Left ventricle myocardium superior (tissue), 1 donor: Measurements from ENCODE around the gene METTL4. TPM values are rescaled to one million over a fixed set of nuclear protein-coding genes. Genes with fewer than 3 reads are reported as not detected.
"Not testable (repeated sequence)": the region's sequence is repeated elsewhere in the genome, so short reads cannot be mapped to it uniquely, and the experiment has no call there.

ENCODE experiments used
- ATAC-seq: fragments of 200-7000 bp; cut with Tn5 transposase; one replicate; pipeline ENCODE4 v1.9.1; 2020; ENCODE audit warnings: mild to moderate bottlenecking, moderate library complexity
- DNase-seq: peaks from one replicate; pipeline ENCODE4 v3.0.0-alpha.2; 2020
- intact Hi-C: fragments of 100-400 bp; cut with micrococcal nuclease; formaldehyde crosslinking; loops from one replicate; pipeline ENCODE4 v1.11.0; 2022
- total RNA-seq: library from RNA; stranded (reverse); fragmentation: NEBNext Ultra II Directional; extraction: Animal tissue kit (Norgen Biotek cat#: 25700); gene quantifications from one replicate; pipeline ENCODE4 v1.2.1, GENCODE V29; 2021
- donor health status: DM: no; HTN: yes; CAD: no; lungs with severe emphysema.

METTL4 gene
- total RNA-seq, 1 donor from 2014 or later, result 5.9 TPM

DNA sequence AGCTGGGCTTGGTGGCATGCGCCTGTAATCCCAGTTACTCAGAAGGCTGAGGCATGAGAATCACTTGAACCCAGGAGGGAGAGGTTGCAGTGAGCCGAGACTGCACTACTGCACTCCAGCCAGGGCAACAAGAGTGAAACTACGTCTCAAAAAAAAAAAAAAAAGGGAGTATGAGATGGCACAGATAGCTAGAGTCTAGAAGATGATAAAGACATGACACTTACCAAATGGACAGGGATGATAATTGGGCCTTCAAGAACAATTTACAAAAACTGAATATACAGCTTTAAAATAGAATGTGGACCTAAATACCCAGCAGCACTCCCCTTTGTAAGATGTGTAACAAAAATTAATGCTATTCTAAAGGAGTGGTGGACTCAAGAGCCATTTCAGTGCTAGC, 2.7 kb downstream of the METTL4 start:
- DNase-seq (no peak), ATAC-seq (no peak)
- intact Hi-C loops, result no loop called here

DNA sequence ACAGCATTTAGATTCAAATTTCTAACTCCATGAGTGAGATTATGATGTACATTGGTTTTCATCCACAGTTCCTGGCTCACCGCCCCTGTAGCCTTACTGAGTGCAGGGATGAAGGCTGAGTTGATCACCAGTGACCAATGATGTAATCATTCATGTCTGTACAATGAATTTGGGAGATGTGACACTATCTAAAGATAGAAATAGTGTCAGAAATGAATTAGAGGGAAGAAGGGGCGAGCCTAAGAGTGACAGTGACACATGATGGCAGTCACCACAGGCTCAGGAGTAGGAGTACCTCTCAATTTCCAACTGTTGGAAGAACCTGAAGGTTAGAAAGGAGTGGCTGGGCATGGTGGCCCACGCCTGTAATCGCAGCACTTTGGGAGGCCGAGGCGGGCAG, 3.2 kb downstream of the METTL4 start:
- intact Hi-C loops, result no loop called here
- DNase-seq, result no peak
- ATAC-seq, result no peak

DNA sequence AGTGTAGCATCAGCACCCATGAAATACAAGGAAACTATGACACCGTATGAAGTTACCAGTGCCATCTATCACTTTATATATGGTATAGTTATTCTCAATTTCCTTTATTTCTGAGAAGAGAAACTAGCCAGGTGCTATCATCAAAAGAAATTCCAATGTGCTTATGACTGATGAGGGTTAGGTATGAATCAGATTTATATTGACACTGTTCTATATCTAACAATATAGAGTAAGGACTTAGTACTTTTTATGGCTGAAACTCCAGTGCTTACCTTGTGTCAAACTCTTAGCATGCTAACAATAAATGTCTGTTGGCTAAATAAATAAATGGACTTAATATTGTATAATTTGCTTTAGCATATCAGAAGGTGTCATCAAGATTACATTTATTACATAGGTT, 6.9 kb downstream of the METTL4 start:
- DNase-seq (no peak), ATAC-seq (no peak)
- intact Hi-C loops, result no loop called here

DNA sequence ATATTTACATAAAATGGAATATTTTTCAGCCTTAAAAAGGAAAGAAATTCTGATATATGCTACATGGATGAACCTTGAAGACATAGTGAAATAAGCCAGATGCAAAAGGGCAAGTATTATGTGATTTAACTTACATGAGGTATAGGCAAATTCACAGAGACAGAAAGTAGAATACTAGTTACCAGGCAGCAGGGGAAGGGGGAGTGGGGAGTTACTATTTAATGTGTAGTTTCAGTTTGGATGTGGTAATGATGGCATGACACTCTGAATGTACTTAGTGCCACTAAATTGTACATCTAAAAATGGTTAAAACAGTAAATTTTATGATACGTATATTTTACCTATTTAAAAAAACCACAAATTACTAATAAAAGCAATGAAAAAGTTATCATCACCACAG, 12.1 kb downstream of the METTL4 start:
- DNase-seq (no peak), ATAC-seq (no peak)
- intact Hi-C loops, result no loop called here

DNA sequence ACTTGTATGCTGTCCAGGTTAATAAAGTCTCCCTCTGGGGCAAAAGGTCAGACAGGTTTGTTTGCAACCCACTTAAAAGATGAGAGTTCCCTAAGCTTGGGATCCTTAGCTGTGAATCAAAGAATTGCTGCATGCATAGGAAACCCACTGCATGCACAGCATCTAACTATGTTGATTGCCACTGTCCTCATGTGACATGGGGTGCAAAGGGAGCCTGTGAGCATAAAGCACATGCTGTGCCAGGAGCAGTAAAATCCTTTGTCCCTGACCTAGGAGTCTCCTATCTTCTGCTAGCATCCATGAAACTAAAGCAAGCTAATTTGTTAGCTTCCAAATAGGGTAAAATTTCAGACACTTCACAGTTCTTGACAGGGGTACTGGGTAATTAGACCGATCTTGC, 13.8 kb downstream of the METTL4 start:
- no peak for ATAC-seq

DNA sequence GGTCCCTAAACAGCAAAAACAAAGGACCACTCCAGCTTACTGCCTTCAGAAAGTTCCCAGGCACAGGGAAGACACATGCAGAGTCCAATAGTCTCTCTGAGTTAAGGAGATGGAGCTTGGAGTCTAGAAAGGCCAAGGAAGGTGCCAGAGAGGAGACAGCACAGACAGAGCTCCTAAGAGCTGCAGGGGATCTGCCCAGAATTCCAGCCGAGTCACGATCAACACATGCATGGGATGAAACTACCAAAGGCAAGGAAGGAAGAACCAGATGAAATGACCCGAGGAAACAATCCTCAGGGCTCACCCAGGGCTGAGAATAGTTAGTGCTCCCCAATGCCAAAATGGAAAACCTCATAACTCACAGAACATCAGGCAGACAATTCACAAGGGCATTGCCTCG, 15.4 kb downstream of the METTL4 start:
- ATAC-seq (no peak), DNase-seq (no peak)
- intact Hi-C loops, result no loop called here

More for the DNA sequence above, 13.8 kb downstream of the METTL4 start:
- intact Hi-C loops, result no loop called here
- DNase-seq, result no peak

DNA sequence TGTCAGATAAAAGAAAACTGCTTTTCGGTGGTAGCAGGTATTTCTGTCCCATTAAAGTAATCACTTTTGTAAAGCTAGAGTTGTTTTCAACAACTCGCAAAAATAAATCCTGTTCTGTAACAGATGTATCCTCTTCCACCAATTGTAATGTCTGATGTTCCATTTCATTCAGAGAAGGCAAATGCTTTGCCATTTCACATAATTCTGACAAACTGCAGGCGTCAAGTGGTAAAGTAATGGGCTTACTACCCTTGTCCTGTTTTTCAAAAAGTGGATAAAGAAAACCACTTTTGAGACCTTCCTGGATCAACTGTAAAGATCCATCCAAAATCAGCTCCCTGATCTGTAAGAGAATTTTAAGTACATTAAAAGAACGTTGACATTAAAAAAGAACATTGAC, 16.6 kb downstream of the METTL4 start:
- intact Hi-C loops, result no loop called here
- DNase-seq (no peak), ATAC-seq (no peak)

DNA sequence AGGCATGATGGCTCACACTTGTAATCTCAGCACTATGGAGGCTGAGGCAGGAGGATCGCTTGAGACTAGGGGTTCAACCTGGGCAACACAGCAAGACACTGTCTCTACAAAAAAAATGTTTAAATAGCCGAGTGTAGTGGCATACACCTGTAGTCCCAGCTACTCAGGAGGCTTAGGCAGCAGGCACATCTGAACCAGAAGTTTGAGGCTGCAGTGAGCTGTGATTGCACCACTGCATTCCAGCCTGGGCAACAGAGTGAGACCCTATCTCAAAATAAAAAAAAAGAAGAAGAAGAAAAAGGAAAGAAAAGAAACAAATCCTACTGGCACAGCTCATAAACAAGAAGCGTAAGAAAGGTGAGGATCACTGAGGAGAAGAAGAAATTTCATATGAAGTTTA, 19.9 kb downstream of the METTL4 start:
- intact Hi-C loops, result no loop called here
- no peak for ATAC-seq
- no peak for DNase-seq

DNA sequence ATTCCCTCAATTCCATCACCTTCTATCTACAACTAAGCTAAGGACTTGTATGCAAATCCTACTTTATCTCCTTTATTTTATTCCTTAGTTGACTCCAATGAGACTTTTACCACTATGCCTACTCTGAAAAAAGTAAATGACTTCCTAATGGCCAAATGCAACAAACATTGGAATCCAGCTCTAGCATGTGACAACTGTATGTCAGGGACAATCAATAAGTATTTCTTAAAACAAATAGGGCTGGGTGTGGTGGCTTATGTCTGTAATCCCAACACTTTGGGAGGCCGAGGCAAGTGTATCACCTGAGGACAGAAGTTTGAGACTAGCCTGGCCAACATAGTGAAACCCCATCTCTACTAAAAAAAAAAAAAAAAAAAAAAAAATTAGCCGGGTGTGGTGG, 21.8 kb downstream of the METTL4 start:
- ATAC-seq (no peak), DNase-seq (no peak)
- intact Hi-C loops, result loop anchor here (10.0 kb wide), 3 partner anchors 215 to 1685 kb away; no protein-coding TSS in a partner anchor

DNA sequence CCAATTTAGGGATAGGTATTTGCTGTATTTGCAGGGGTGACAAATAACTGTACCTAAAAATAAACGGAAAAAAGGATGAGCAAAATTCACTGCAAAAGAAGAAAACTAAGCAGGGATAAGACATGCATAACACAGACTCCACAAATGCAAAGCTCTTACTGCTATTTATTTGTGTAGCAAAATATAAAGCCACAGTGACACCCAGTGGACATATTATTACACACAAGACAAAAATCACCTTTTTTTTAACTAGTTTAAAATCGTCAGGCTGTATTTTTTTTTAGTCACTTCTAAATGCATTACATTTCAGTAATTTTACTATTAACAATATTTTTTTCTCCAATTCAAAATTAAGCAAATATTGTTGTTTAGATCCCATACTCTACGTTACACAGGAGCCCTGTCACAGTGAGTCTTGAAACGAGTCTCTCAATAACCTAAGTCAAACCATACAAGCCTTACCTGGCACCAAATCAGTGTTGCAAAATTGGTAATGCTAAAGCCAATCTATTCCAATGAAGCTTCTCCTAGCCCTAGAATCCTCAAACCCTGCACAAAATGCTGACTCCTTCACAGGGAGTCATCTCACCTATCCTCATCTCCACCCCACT, 23.7 kb downstream of the METTL4 start:
- ATAC-seq, result peak; percentile 40
- DNase-seq, result no peak
- intact Hi-C loops, result loop anchor here (10.0 kb wide), 3 partner anchors 213 to 1683 kb away; no protein-coding TSS in a partner anchor

DNA sequence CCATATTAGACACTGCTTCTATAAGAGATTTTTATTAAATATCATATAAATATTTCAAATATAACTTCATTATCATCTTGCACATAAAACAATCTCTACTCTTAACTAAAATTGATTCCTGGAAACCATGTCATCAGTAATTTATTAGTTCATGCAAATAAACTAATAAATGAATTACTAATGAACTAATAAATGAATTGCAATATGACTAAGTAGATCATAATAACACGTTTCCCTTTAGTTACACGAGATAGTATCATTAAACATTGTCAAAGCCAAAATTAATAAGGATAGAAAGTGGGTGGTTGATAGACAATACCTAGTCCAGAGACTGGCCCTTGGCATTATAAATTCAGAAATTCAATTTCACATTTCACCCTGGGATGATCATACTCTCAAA, 26.1 kb downstream of the METTL4 start:
- ATAC-seq (no peak), DNase-seq (no peak)
- intact Hi-C loops, result loop anchor here (10.0 kb wide), 3 partner anchors 210 to 1680 kb away; no protein-coding TSS in a partner anchor

DNA sequence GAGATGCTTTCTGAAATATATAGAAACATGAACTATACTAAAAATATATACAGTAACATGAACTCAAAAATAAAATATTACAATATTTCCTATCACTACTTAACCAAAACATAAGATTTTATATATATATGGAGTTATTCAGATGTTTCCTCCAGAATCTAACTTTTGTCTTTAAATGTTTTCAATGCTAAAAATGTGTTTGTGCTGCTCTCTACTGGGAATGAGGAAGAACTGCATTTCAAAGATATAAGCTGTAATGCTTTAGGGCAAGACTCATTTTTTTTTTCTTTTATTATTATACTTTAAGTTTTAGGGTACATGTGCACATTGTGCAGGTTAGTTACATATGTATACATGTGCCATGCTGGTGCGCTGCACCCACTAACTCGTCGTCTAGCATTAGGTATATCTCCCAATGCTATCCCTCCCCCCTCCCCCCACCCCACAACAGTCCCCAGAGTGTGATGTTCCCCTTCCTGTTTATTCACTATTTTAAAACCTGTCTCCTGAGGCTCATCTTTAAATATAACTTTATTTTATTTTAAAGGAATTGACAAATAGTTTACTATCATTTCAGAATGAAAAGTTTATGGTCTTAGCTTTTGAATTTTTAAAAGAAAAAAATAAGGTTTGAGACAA, 29.3 kb downstream of the METTL4 start:
- ATAC-seq, DNase-seq: not testable (repeated sequence)
- intact Hi-C loops, result loop anchor here (10.0 kb wide), 3 partner anchors 207 to 1677 kb away; no protein-coding TSS in a partner anchor

DNA sequence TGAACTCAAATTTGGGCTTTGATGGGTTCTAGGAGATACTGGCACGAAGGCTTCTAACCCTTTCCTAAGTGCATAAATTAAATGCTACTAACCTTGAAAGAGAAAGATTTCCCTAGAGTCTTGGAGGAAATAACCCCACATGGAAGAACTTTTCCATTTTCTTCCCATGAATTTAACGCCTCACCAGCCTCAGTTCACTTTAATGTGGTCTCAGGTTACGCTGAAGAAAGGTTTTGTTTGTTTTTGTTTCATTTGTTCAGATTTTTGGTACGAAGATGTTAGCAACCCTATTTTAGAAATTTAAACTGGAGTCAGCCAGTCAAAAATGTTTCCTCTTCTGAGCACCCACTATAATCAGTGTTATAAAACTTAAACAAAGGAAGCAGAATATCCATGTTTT, 30.7 kb downstream of the METTL4 start:
- no peak for DNase-seq
- no peak for ATAC-seq
- intact Hi-C loops, result loop anchor here (10.0 kb wide), 3 partner anchors 206 to 1676 kb away; no protein-coding TSS in a partner anchor

DNA sequence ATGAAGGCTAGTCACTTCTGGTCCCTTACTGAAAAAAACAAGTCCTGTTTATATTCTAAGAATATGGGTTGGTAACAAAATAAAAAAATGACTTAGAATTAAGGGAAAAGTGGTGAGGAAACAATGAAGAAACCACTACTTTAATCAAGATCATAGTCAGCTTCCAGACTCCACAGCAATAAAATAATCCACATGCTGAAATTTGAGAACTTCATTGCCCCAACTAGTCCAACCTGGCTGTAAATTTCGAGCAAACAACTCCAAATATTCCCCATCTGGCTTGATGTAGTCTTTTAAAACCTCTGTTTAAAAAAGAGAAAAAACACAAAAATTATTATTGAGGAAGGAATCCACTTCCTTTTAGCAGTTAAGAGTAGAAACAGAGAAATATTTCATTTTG, 32.5 kb downstream of the METTL4 start:
- no peak for ATAC-seq

DNA sequence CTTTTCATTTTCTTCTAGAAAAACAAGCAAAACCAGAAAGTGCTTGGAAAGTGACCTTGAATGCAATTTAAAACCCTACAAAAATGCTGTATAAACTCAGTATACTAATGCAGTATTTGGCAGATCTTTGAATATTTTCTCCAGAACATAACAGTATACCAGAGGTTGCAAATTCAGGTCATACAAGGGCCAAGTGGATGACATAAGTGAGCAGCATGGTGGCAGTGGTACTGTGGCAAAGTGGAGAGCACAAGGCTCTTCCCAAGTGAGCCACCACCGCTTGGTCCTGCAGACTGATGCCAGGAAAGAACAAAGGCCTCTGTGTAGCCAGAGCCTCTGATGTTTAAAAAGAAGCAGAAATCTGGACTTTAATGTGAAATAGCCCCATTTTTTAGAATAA, 33.1 kb downstream of the METTL4 start:
- no peak for ATAC-seq
- intact Hi-C loops, result no loop called here
- no peak for DNase-seq

More for the DNA sequence above, 32.5 kb downstream of the METTL4 start:
- intact Hi-C loops, result no loop called here
- DNase-seq, result no peak

DNA sequence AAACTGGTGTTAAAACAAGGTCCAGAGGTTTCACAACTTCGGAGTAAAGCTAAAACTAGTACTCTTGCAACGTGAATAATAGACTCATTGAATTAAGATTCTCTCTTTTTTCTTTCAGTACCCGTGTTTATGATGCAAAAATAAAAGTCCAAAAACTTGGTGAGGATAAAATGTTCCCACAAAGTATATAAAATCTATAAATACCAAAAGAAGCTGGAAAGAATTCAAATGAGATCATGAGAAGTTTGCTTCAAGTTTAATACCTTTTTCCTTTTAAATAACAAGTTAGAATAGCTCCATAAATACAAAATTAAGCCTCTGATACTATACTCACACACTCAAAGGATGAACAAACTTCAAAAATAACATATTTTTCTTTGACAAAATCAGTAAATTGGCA, 34.0 kb downstream of the METTL4 start:
- ATAC-seq (no peak), DNase-seq (no peak)
- intact Hi-C loops, result no loop called here

DNA sequence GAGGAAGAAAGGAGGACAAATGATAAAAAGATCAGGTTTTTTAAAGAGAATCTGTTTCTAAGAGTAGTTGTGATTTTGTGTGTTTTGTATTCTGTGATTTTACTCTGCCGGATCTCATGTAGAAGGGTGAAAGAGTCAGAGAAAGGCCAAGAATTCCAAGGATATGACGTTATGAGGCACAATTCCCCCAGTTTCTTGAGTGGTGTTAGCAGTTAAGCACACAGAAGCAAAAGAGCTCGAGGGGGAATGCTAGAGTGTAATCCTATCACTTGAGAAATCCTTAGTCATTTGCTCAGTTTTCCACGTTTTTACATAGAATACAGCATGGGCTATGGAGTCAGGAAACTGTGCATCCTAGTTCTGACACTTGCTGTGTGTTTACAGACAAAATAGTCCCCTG, 34.8 kb downstream of the METTL4 start:
- ATAC-seq (peak; percentile 60), DNase-seq (no peak)
- intact Hi-C loops, result no loop called here

DNA sequence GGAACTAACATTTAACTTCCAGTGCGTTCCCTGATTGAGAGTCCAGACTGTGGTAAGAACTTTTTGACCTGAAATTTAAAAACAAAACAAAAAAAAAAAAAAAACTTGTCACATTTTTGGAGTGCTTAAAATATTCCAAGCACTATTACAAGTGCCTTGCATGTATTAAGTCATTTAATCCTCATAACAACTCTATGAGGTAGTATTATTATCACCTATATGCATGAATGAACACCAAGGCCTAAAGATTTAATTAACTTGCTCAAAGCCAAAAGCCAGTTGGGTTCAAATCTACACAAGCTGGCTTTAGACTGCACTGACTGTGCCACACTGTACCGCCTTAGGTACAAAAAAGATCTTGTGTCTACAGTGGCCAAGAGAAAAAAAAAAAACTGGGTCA, 35.2 kb downstream of the METTL4 start:
- intact Hi-C loops, result no loop called here
- DNase-seq, result no peak
- ATAC-seq, result no peak

DNA sequence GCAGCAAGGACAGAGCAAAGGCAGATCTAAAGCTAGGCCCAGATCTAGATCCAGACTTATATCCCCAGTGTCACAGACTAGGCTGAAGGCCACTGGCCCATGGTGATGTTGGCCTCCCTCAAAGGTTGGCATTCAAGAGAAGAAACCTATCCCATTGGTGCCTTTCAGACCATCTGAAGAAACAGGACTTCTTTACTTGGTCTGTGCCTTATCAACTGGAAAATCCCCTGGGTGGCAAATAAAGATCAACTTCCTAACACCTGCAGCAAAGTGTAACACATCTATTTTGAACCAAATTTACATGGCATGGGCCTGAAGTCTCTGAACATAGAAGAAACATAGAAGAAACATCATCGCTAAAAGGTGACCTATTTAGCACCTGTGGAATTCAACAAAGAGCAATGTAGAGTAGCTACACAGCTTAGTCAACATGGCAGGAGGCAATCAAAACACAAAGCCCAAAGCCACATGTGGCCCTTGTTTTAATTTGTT, 35.8 kb downstream of the METTL4 start:
- no peak for ATAC-seq
- intact Hi-C loops, result no loop called here
- no peak for DNase-seq

DNA sequence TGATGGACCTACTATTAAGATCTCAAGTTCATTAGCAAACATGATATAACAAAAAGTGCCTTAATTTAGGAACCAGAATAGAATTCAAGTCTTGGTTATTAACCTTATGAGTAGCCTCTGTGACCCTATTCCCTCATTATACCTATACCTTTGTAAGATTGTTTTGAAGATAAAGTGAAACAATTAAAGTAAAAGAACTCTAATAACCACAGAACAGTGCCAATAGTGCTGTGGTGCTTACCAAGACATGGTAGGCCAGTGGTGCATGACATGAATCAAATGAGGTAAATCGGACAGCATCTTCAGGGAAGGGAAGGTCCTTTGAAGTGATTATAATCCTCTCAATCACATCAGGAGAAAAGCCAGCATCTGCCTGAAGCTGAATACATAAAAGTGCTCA, 36.4 kb downstream of the METTL4 start:
- ATAC-seq (no peak), DNase-seq (no peak)
- intact Hi-C loops, result no loop called here

DNA sequence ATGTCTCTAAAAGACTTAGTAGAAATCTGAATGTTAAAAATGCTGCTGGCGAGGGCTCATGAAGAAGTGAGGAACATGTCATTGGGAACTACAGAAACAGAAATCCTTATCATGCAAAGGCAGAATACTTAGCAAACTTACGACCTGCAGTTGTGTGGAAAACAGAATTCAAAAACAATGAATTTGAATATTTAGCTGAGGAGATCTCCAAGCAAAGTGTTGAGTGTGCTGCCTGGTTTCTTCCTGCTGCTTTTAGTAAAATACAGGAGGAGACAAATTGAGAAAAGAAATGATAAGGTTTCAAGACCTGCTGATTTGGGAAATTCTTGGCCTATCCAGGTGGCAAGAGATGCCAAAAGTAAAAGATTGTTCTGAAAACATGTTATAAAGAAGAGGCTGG, 38.5 kb downstream of the METTL4 start:
- ATAC-seq, result no peak
- intact Hi-C loops, result no loop called here
- no peak for DNase-seq
